Glutamatergic neuron (in vitro differentiated cells): ENCODE data around the gene FLT3. TPM values are rescaled to one million over a fixed set of nuclear protein-coding genes. Genes with fewer than 3 reads are reported as not detected.

ENCODE experiments used
- DNase-seq: peaks from one replicate; pipeline ENCODE4 v3.0.0; 2022
- H3K27ac Mint-ChIP-seq: one replicate; pipeline ENCODE4 v1.8.0; 2020; ENCODE audit warnings: mild to moderate bottlenecking, mixed read lengths, inconsistent platforms; ENCODE audit not compliant: unreplicated experiment
- H3K27me3 Mint-ChIP-seq: one replicate; pipeline ENCODE4 v1.8.0; 2020; ENCODE audit warnings: mild to moderate bottlenecking, moderate library complexity, mixed read lengths, inconsistent platforms; ENCODE audit not compliant: unreplicated experiment
- H3K36me3 Mint-ChIP-seq: one replicate; pipeline ENCODE4 v1.8.0; 2020; ENCODE audit warnings: mild to moderate bottlenecking, mixed read lengths, inconsistent platforms; ENCODE audit not compliant: unreplicated experiment
- H3K4me1 Mint-ChIP-seq: one replicate; pipeline ENCODE4 v1.8.0; 2020; ENCODE audit warnings: mild to moderate bottlenecking, low read depth, mixed read lengths, inconsistent platforms; ENCODE audit not compliant: unreplicated experiment
- H3K4me3 Mint-ChIP-seq: one replicate; pipeline ENCODE4 v1.8.0; 2020; ENCODE audit warnings: mild to moderate bottlenecking, mixed read lengths, inconsistent platforms; ENCODE audit not compliant: unreplicated experiment
- H3K9me3 Mint-ChIP-seq: one replicate; pipeline ENCODE4 v1.8.0; 2020; ENCODE audit warnings: mild to moderate bottlenecking, moderate library complexity, mixed read lengths, inconsistent platforms; ENCODE audit not compliant: unreplicated experiment
- total RNA-seq: library from RNA; stranded (reverse); fragmentation: NEBNext Ultra II Directional; extraction: Animal tissue kit (Norgen Biotek cat#: 25700); gene quantifications from one replicate; pipeline ENCODE4 v1.2.1, GENCODE V29; 2021; ENCODE audit not compliant: unreplicated experiment
- TF ChIP-seq, protein P1 (sequence below): fragments of 200-600 bp; sonication (generic); IDR thresholded peaks from one replicate; pipeline ENCODE4 v1.5.0; 2021; ENCODE audit not compliant: partially characterized antibody, unreplicated experiment

Gene FLT3
- total RNA-seq, 1 donor from 2014 or later: not detected

DNA sequence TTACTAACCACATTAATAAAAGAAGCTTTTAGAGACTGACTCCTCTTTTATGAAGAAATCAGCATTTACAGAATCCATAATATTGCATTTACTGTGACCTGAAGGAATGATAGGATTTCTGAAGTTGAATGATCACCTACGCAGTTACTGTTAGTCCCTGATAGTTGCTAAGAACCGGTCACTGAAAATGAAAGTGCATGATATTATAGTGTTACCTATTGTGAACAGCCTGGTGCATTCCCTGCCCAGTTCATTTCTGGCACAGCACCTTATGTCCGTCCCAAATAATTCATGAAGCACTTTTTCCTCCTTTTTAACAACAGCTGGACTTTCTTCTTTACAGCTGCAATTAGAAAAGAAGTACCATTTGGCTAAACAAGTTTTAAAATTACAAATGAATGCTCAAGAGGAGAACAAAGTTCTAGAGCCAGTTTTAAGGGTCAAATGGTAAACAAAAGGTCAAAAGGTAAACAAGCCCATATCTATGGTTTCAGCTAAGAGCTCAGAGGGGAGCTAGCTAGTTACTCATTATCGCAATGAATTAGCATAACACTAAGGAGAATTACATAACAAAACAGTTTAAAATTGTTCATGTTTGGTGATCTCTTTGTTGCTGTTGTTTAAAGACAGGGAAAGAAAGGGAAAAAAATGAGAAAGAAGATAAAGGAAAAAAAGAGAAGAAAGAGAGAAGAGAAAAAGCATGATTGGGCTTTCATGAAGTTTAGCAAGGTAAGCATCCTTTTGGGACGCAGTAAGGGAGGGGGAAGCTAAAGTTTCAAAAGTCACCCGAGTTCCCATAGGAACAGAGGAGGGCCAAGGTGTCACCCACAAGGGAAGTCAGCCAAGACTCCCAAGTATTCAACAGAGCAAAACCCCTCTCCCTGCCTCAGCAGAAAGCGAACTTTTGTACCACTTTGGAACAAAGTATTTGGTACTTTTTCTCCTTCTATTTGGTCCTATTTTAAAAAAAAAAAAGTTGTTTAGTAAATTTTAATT is 50.2 kb downstream of the FLT3 start:
- no peak for DNase-seq
- Mint-ChIP-seq H3K9me3 (no peaks in the 10 kb centered on the region), H3K36me3 (no peaks in the 10 kb centered on the region), H3K27ac (no peak overlapping the region), H3K4me3 (no peak overlapping the region), H3K27me3 (no peaks in the 10 kb centered on the region), H3K4me1 (peaks cover 3% of the 10 kb centered on the region)
- TF ChIP-seq, protein P1, sequence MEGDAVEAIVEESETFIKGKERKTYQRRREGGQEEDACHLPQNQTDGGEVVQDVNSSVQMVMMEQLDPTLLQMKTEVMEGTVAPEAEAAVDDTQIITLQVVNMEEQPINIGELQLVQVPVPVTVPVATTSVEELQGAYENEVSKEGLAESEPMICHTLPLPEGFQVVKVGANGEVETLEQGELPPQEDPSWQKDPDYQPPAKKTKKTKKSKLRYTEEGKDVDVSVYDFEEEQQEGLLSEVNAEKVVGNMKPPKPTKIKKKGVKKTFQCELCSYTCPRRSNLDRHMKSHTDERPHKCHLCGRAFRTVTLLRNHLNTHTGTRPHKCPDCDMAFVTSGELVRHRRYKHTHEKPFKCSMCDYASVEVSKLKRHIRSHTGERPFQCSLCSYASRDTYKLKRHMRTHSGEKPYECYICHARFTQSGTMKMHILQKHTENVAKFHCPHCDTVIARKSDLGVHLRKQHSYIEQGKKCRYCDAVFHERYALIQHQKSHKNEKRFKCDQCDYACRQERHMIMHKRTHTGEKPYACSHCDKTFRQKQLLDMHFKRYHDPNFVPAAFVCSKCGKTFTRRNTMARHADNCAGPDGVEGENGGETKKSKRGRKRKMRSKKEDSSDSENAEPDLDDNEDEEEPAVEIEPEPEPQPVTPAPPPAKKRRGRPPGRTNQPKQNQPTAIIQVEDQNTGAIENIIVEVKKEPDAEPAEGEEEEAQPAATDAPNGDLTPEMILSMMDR: no peak

DNA sequence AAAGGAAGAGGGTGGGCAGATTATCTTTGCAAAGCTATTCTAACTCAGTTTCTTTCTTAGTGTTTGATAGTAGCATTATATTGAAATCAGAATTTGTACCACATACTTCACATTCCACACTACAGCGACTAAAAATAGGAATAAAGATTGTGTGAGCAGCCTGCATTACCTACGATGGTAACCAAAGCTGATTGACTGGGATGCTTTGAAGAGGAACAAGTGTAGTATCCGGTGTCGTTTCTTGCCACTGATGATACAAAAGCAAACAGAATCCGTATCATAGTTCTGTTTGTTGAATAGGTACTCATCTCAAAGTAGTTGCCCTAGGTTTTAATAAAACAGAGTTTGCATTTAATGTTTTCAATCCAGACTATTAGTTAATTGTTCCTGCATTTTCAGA is 51.2 kb downstream of the FLT3 start:
- Mint-ChIP-seq H3K27ac (no peak overlapping the region), H3K9me3 (no peaks in the 10 kb centered on the region), H3K4me1 (no peaks in the 10 kb centered on the region), H3K4me3 (no peak overlapping the region), H3K27me3 (no peaks in the 10 kb centered on the region), H3K36me3 (no peaks in the 10 kb centered on the region)
- TF ChIP-seq, protein P1: no peak
- no peak for DNase-seq

DNA sequence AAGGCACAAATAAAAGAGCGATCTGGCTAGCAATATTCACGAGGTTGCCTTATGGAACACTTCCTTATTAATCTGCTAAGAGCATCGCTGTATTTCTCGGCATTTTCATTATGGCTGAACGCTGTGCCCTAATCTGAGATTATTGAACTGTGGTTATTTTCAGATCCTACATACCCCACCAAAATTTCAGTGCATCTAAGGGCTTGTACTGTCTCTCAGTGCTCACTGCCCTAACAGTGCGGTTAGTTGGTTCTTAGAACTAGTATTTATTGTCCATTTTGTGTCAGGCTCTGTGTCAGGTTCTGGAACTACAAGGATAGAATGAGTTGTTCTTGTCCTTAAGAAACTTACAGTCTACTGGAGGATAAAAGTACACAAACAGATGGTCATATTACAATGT is 51.6 kb downstream of the FLT3 start:
- TF ChIP-seq, protein P1: no peak
- no peaks in the 10 kb centered on the region for H3K27me3 Mint-ChIP-seq
- H3K4me3 Mint-ChIP-seq: no peak overlapping the region
- DNase-seq: no peak
- no peaks in the 10 kb centered on the region for H3K4me1 Mint-ChIP-seq
- H3K36me3 Mint-ChIP-seq: no peaks in the 10 kb centered on the region
- H3K27ac Mint-ChIP-seq: no peak overlapping the region
- no peaks in the 10 kb centered on the region for H3K9me3 Mint-ChIP-seq

DNA sequence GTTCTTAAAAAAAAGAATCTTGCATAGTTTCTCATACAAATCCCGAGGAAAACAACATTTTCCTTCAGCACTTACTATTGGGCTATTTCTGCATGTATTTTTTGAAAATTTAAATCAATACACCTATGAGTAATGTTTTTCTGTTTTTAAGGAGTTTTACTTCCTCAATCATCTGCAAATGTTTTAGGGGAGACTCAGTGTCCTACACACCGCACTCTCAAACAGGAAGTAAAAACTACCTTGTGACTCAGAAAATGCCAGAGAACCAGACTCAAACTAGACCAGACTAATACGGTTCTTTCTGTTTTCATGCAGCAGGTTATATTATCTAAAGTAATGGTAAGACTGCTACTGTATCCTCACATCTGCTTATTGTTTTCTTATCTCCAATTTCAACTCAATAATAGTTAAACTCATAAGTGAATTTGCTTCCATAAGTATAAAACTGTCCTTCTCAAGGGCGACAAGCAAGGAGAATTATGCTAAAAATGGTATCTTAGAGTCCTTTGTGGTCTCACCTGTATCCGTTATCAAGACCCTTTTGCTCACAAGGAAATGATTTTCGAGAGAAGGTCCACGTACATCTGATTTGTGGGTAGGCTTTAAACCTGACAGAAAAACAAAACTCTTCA is 52.5 kb downstream of the FLT3 start:
- no peak overlapping the region for H3K4me3 Mint-ChIP-seq
- no peak overlapping the region for H3K27ac Mint-ChIP-seq
- no peaks in the 10 kb centered on the region for H3K27me3 Mint-ChIP-seq
- no peaks in the 10 kb centered on the region for H3K9me3 Mint-ChIP-seq
- no peaks in the 10 kb centered on the region for H3K36me3 Mint-ChIP-seq
- TF ChIP-seq, protein P1: no peak
- no peaks in the 10 kb centered on the region for H3K4me1 Mint-ChIP-seq
- no peak for DNase-seq

DNA sequence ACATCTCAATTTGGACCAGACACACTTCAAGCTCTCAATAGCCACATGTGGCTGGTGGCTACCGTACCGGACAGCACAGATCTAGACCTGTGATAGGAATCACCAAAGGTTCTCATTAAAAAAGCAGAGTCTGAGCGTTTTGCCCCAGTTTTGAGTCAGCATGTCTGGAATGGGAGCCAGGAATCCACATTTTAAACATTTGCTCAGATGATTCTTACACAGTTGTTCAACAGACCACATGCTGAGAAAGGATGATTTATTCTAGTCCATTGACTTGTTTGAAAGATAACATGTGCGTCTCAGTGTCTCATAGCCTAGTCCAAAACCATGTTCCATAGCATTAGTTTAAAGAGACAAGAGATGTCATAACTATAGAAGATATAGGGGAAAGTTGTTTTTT is 53.4 kb downstream of the FLT3 start:
- TF ChIP-seq, protein P1: no peak
- no peak overlapping the region for H3K4me3 Mint-ChIP-seq
- no peaks in the 10 kb centered on the region for H3K36me3 Mint-ChIP-seq
- H3K4me1 Mint-ChIP-seq: no peaks in the 10 kb centered on the region
- no peak for DNase-seq
- H3K27ac Mint-ChIP-seq: no peak overlapping the region
- H3K27me3 Mint-ChIP-seq: no peaks in the 10 kb centered on the region
- no peaks in the 10 kb centered on the region for H3K9me3 Mint-ChIP-seq
